Esophagus muscularis mucosa (tissue), 4 donors: ENCODE measurements around the gene PNN. TPM values are rescaled to one million over a fixed set of nuclear protein-coding genes. Genes with fewer than 3 reads are reported as not detected.
A peak's percentile ranks its signal among the peaks of the same experiment; 100 is the strongest.
"Not testable (repeated sequence)": the region's sequence is repeated elsewhere in the genome, so short reads cannot be mapped to it uniquely, and the experiment has no call there.

Experiments used
- DNase-seq: peaks from one replicate; pipeline ENCODE4 v3.0.0-alpha.2; 2017; ENCODE audit errors: extremely low spot score
- H3K27ac ChIP-seq, 4 donors: fragments of 200-600 bp; sonication (generic); replicated peaks in 1 of 4; 1 replicate in 3 of 4; 2 replicates in 1 of 4; pipeline ENCODE4 v1.5.1; 2016 to 2019; ENCODE audit warnings: mild to moderate bottlenecking in 1 of 4
- H3K27me3 ChIP-seq, 4 donors: fragments of 200-600 bp; sonication (generic); one replicate each; pipeline versions ENCODE4 v1.5.1 to v1.6.0; 2016 to 2019
- H3K36me3 ChIP-seq, 4 donors: fragments of 200-600 bp; sonication (generic); one replicate each; pipeline ENCODE4 v1.5.1; 2016 to 2019
- H3K4me1 ChIP-seq, 4 donors: fragments of 200-600 bp; sonication (generic); one replicate each; pipeline ENCODE4 v1.5.1; 2016 to 2019
- H3K4me3 ChIP-seq, 4 donors: fragments of 200-600 bp; sonication (generic); 1 replicate in 2 of 4; 2 replicates in 2 of 4; pipeline ENCODE4 v1.5.1; 2016 to 2019; ENCODE audit warnings: mild to moderate bottlenecking in 4 of 4, moderate library complexity in 1 of 4
- H3K9me3 ChIP-seq, 4 donors: fragments of 200-600 bp; sonication (generic); 1 replicate in 3 of 4; 2 replicates in 1 of 4; pipeline ENCODE4 v1.5.1; 2016 to 2019
- EP300 ChIP-seq: sonication (generic); formaldehyde crosslinking; IDR thresholded peaks from one replicate; pipeline ENCODE4 v1.6.1; 2017; ENCODE audit warnings: antibody characterized with exemption
- POLR2A ChIP-seq: fragments of 450-650 bp; IDR thresholded peaks from one replicate; pipeline ENCODE4 v1.6.1; 2017; ENCODE audit warnings: antibody characterized with exemption, moderate library complexity, mild to moderate bottlenecking, low read depth
- POLR2AphosphoS5 ChIP-seq, 2 donors: sonication (generic); formaldehyde crosslinking; IDR thresholded peaks; one replicate each; pipeline ENCODE4 v1.6.1; 2017; ENCODE audit warnings: antibody characterized with exemption in 2 of 2
- WGBS: methylation state at CpG from one replicate; pipeline ENCODE4 v1.1.5; 2018; 5-methylcytosine and 5-hydroxymethylcytosine counted together
- intact Hi-C: fragments of 100-400 bp; cut with DNase I; formaldehyde crosslinking; loops from one replicate; pipeline ENCODE4 v1.15.1; 2023
- total RNA-seq, 4 donors: library from RNA; depleted of rRNA; stranded (reverse); fragments of >200 nt; gene quantifications; one replicate each; pipeline versions ENCODE4 v1.1.0 to v1.2.1, GENCODE V29; 2016
- TF ChIP-seq, protein P1 (sequence below), 3 experiments: fragments of 200-600 bp in 2 of 3; fragments of 450-650 bp in 1 of 3; sonication (generic) in 2 of 3; IDR thresholded peaks; one replicate each; pipeline ENCODE4 v1.5.1; 2017 to 2019; ENCODE audit warnings: antibody characterized with exemption in 3 of 3, mild to moderate bottlenecking in 2 of 3, moderate library complexity in 1 of 3

The PNN gene
- 10 to 100 TPM; 21.0 to 32.8 (median 21.6) TPM for total RNA-seq

DNA sequence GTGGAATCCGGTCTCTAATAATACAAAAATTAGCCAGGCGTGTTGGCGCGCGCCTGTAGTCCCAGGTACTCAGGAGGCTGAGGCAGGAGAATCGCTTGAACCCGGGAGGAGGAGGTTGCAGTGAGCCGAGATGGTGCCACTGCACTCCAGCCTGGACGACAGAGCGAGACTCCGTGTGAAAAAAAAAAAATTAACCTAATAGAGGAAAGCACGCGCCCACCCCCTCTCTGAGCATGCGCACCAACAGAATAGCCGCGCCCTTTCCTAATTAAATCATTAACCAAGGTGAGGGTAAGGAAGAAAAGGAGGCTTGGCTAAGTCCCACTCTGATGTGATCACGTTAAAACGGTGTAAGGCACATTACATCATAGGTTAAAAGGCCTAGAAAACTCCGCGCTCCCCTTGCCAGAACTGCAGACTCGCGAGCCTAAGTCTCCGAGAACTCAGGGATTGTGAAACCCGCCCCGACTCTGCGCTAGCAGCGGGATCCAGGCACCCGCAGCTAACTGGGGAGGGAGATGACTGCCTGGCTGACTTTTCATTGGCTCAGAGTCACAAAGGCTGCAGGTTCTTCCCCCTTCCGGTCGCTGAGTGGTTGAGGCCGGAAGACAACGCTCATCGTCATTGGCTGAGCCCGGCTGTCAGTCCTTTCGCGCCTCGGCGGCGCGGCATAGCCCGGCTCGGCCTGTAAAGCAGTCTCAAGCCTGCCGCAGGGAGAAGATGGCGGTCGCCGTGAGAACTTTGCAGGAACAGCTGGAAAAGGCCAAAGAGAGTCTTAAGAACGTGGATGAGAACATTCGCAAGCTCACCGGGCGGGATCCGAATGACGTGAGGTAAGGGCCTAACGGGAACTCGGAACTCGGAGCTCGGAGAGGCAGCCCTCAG lies at the start of gene PNN:
TSS of gene PNN (plus strand) at position 695 of the 885 bp plus-strand sequence. CDS start at position 721, 26 bp downstream.
- TF ChIP-seq POLR2A (peak; percentile 85), EP300 (no peak), POLR2AphosphoS5 (IDR thresholded peaks at IDR 0.05) (peak; percentile 95 to 98)
- TF ChIP-seq, protein P1, sequence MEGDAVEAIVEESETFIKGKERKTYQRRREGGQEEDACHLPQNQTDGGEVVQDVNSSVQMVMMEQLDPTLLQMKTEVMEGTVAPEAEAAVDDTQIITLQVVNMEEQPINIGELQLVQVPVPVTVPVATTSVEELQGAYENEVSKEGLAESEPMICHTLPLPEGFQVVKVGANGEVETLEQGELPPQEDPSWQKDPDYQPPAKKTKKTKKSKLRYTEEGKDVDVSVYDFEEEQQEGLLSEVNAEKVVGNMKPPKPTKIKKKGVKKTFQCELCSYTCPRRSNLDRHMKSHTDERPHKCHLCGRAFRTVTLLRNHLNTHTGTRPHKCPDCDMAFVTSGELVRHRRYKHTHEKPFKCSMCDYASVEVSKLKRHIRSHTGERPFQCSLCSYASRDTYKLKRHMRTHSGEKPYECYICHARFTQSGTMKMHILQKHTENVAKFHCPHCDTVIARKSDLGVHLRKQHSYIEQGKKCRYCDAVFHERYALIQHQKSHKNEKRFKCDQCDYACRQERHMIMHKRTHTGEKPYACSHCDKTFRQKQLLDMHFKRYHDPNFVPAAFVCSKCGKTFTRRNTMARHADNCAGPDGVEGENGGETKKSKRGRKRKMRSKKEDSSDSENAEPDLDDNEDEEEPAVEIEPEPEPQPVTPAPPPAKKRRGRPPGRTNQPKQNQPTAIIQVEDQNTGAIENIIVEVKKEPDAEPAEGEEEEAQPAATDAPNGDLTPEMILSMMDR (IDR thresholded peaks at IDR 0.05) = no peak
- peaks cover 32 to 36% (median 34%) of the 10 kb centered on the region in 4 donors for H3K36me3 ChIP-seq
- peak within 1 kb of the TSS; percentile 92 to 96 (median 93) for H3K27ac ChIP-seq
- DNase-seq = peak; percentile 99
- H3K4me3 ChIP-seq = peak within 1 kb of the TSS; percentile 70 to 92 (median 78)
- 2% methylated on average over 55 of the region's 56 CpGs for WGBS
- H3K4me1 ChIP-seq = peaks cover 18 to 34% (median 29%) of the 10 kb centered on the region in 4 donors
- intact Hi-C loops = loop anchor here (5.0 kb wide), 2 partner anchors 73 to 257 kb away; partner anchors contain the start of genes FBXO33 and SEC23A
- no peaks in the 10 kb centered on the region for H3K9me3 ChIP-seq
- H3K27me3 ChIP-seq = no peaks in the 10 kb centered on the region

DNA sequence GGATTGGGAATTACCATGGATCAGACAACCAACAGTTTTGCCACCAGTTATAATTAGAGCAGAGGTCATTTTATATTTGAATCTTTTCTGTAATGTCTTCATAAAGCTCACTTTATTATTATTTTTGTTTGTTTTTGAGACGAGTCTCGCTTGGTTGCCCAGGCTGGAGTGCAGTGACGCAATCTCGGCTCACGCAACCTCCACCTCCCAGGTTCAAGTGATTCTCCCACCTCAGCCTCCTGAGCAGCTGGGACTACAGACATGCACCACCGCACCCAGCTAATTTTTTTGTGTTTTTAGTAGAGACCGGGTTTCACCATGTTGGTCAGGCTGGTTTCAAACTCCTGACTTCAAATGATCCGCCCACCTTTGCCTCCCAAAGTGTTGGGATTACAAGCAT lies 37.2 kb upstream of the PNN start:
- Histone ChIP-seq H3K4me1 (peaks cover 0 to 38% (median 26%) of the 10 kb centered on the region in 4 donors), H3K27ac (peak overlapping the region; percentile 1 to 68 (median 66)), H3K36me3 (peaks cover 0 to 66% (median 40%) of the 10 kb centered on the region in 4 donors)
- intact Hi-C loops, H3K27me3 ChIP-seq, H3K9me3 ChIP-seq, DNase-seq, H3K4me3 ChIP-seq: not testable (repeated sequence)
- WGBS = 91% methylated on average over 8 of the region's 8 CpGs

DNA sequence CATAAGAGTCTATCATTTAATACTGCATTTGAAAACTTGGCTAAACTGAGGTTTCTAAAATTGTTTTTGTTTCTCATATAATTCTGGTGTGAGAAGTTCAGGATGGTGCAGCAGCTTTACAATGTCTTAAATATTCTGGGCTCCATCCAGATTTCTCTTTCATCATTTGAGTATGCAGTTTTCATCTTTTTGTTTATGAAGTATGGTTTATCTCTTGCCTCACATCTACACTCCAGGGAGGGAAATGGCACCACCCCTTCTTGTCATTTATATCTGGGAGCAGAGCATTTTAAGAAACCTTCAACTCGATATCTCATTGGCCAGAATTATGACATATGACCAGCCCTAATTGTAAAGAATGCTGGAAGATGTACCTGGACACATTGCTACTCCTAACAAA lies 36.6 kb upstream of the PNN start:
- no peak for DNase-seq
- TF ChIP-seq EP300 = no peak
- TF ChIP-seq, protein P1 (IDR thresholded peaks at IDR 0.05) = no peak
- no peak for TF ChIP-seq POLR2AphosphoS5 (IDR thresholded peaks at IDR 0.05)
- TF ChIP-seq POLR2A = no peak
- H3K9me3 ChIP-seq = no peaks in the 10 kb centered on the region
- peaks cover 0 to 38% (median 26%) of the 10 kb centered on the region in 4 donors for H3K4me1 ChIP-seq
- peak overlapping the region in 3 of 4 donors; percentile 64 to 68 (median 67) for H3K27ac ChIP-seq
- peaks cover 0 to 66% (median 39%) of the 10 kb centered on the region in 4 donors for H3K36me3 ChIP-seq
- WGBS = 64% methylated on average over 1 of the region's 1 CpG
- no peak overlapping the region for H3K4me3 ChIP-seq
- no peaks in the 10 kb centered on the region for H3K27me3 ChIP-seq
- intact Hi-C loops = no loop called here

DNA sequence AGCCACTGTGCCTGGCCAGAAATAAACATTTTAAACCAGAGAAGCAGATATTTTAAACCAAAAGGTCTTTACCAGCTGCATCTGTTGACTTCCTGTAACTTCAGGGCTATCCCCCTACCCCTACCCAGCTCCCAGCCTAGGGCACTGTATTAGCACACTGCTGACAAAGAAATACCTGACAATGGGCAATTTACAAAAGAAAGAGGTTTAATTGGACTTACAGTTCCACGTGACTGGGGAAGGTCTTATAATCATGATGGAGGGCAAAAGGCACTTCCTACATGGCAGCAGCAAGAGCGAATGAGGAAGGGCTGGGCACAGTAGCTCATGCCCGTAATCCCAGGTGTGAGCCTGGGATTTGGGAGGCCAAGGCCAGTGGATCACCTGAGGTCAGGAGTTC lies 34.9 kb upstream of the PNN start:
- intact Hi-C loops = no loop called here
- Histone ChIP-seq H3K27me3 (no peaks in the 10 kb centered on the region), H3K4me1 (peaks cover 0 to 32% (median 23%) of the 10 kb centered on the region in 4 donors), H3K9me3 (no peaks in the 10 kb centered on the region), H3K36me3 (peaks cover 0 to 52% (median 27%) of the 10 kb centered on the region in 4 donors), H3K4me3 (no peak overlapping the region), H3K27ac (peak overlapping the region in 3 of 4 donors; percentile 5 to 68 (median 30))
- TF ChIP-seq POLR2AphosphoS5 (IDR thresholded peaks at IDR 0.05) = no peak
- TF ChIP-seq, protein P1 (IDR thresholded peaks at IDR 0.05) = no peak
- 89% methylated on average over 3 of the region's 3 CpGs for WGBS
- DNase-seq = no peak

DNA sequence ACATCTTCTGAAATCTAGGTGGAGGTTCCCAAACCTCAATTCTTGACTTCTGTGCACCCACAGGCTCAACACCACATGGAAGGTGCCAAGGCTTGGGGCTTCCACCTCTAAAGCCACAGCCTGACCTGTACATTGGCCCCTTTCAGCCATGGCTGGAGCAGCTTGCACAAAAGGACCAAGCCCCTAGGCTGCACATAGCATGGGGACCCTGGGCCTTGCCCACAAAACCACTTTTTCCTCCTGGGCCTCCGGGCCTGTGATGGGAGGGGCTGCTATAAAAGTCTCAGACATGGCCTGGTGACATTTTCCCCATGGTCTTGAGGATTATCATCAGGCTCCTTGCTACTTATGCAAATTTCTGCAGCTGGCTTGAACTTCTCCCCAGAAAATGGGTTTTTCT lies 33.4 kb upstream of the PNN start:
- H3K27ac ChIP-seq, DNase-seq, H3K4me3 ChIP-seq, intact Hi-C loops, H3K9me3 ChIP-seq, H3K27me3 ChIP-seq: not testable (repeated sequence)
- 89% methylated on average over 1 of the region's 1 CpG for WGBS
- Histone ChIP-seq H3K4me1 (peaks cover 0 to 24% (median 11%) of the 10 kb centered on the region in 4 donors), H3K36me3 (peaks cover 0 to 49% (median 21%) of the 10 kb centered on the region in 4 donors)

DNA sequence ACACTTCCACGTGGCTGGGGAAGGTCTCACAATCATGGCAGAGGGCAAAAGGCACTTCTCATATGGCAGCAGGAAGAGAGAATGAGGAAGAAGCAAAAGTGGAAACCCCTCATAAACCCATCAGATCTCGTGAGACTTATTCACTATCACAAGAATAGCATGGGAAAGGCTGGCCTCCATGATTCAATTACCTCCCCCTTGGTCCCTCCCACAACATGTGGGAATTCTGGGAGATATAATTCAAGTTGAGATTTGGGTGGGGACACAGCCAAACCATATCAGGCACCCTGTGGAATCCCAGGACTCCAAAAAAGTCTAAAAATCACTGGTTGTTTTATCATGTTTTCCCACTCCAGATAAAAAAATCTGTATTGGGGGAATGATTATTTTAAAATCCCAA lies 31.8 kb upstream of the PNN start:
- peaks cover 0 to 50% (median 20%) of the 10 kb centered on the region in 4 donors for H3K36me3 ChIP-seq
- WGBS = 67% methylated on average over 2 of the region's 2 CpGs
- H3K27ac ChIP-seq, DNase-seq, H3K4me1 ChIP-seq, H3K4me3 ChIP-seq, intact Hi-C loops, H3K27me3 ChIP-seq, H3K9me3 ChIP-seq: not testable (repeated sequence)
